Measurements from ENCODE around the gene AGPAT4. TPM values are rescaled to one million over a fixed set of nuclear protein-coding genes. Genes with fewer than 3 reads are reported as not detected.

The AGPAT4 gene
- total RNA-seq, 3 donors from 2014 or later: 4.6 to 10.5 (median 6.2) TPM

GRCh38 chr6:161137839-161138542 lies 135.9 kb downstream of the AGPAT4 start:
- Histone ChIP-seq H3K36me3 (no peaks in the 10 kb centered on the region), H3K4me3 (no peak overlapping the region), H3K4me1 (no peaks in the 10 kb centered on the region), H3K9me3 (no peaks in the 10 kb centered on the region), H3K27me3 (no peaks in the 10 kb centered on the region), H3K27ac (no peak overlapping the region)
- TF ChIP-seq CTCF (IDR thresholded peaks at IDR 0.05) (no peak), POLR2AphosphoS5 (IDR thresholded peaks at IDR 0.05) (no peak), POLR2A (IDR thresholded peaks at IDR 0.05) (no peak)
- no peak for DNase-seq (ENCODE audit: low spot score in 2 of 2)
- intact Hi-C loops (cut with DNase I; ENCODE audit: low total_unique reads): no loop called here

GRCh38 chr6:161137320-161137719 lies 136.5 kb downstream of the AGPAT4 start:
- intact Hi-C loops (cut with DNase I; ENCODE audit: low total_unique reads): no loop called here
- H3K36me3 ChIP-seq: no peaks in the 10 kb centered on the region

GRCh38 chr6:161136655-161137054 lies 137.2 kb downstream of the AGPAT4 start:
- TF ChIP-seq POLR2AphosphoS5 (IDR thresholded peaks at IDR 0.05) (no peak), CTCF (IDR thresholded peaks at IDR 0.05) (no peak), POLR2A (IDR thresholded peaks at IDR 0.05) (no peak)
- intact Hi-C loops (cut with DNase I; ENCODE audit: low total_unique reads): no loop called here
- H3K9me3 ChIP-seq: no peaks in the 10 kb centered on the region
- no peaks in the 10 kb centered on the region for H3K36me3 ChIP-seq
- DNase-seq (ENCODE audit: low spot score in 2 of 2): no peak
- no peak overlapping the region for H3K4me3 ChIP-seq
- no peaks in the 10 kb centered on the region for H3K4me1 ChIP-seq
- H3K27ac ChIP-seq: no peak overlapping the region
- no peaks in the 10 kb centered on the region for H3K27me3 ChIP-seq

More at GRCh38 chr6:161137320-161137719, 136.5 kb downstream of the AGPAT4 start:
- Histone ChIP-seq H3K27ac (no peak overlapping the region), H3K9me3 (no peaks in the 10 kb centered on the region), H3K4me3 (no peak overlapping the region), H3K4me1 (no peaks in the 10 kb centered on the region), H3K27me3 (no peaks in the 10 kb centered on the region)
- no peak for DNase-seq (ENCODE audit: low spot score in 2 of 2)
- TF ChIP-seq POLR2AphosphoS5 (IDR thresholded peaks at IDR 0.05) (no peak), CTCF (IDR thresholded peaks at IDR 0.05) (no peak), POLR2A (IDR thresholded peaks at IDR 0.05) (no peak)

GRCh38 chr6:161135695-161136591 lies 137.9 kb downstream of the AGPAT4 start:
- Histone ChIP-seq H3K9me3 (no peaks in the 10 kb centered on the region), H3K4me3 (no peak overlapping the region), H3K36me3 (no peaks in the 10 kb centered on the region), H3K4me1 (no peaks in the 10 kb centered on the region), H3K27ac (no peak overlapping the region), H3K27me3 (no peaks in the 10 kb centered on the region)
- DNase-seq (ENCODE audit: low spot score in 2 of 2): no peak
- intact Hi-C loops (cut with DNase I; ENCODE audit: low total_unique reads): no loop called here
- TF ChIP-seq CTCF (IDR thresholded peaks at IDR 0.05) (no peak), POLR2AphosphoS5 (IDR thresholded peaks at IDR 0.05) (no peak), POLR2A (IDR thresholded peaks at IDR 0.05) (no peak)

Measured in breast epithelium (tissue), 4 donors.